T-helper 9 cell (primary cell): ENCODE results near the gene RIPK1.

Source experiments
- DNase-seq: peaks from one replicate; pipeline ENCODE4 v3.0.0-alpha.2; 2020

Gene RIPK1

GRCh38 chr6:3086282-3086946, 18.1 kb downstream of the RIPK1 start:
- DNase-seq = no peak

- no peak for DNase-seq
Observed at GRCh38 chr6:3088446-3088845, 20.2 kb downstream of the RIPK1 start.

- no peak for DNase-seq
Observed at GRCh38 chr6:3088968-3089367, 20.7 kb downstream of the RIPK1 start.

- DNase-seq = no peak
Observed at GRCh38 chr6:3090013-3090412, 21.7 kb downstream of the RIPK1 start.

- no peak for DNase-seq
Observed at GRCh38 chr6:3094815-3095214, 26.5 kb downstream of the RIPK1 start.

- DNase-seq = no peak
Observed at GRCh38 chr6:3102875-3103274, 34.6 kb downstream of the RIPK1 start.

- no peak for DNase-seq
Observed at GRCh38 chr6:3108746-3109414, 40.6 kb downstream of the RIPK1 start.

- DNase-seq = no peak
Observed at GRCh38 chr6:3109761-3110160, 41.5 kb downstream of the RIPK1 start.

GRCh38 chr6:3114377-3114776, 46.1 kb downstream of the RIPK1 start:
- DNase-seq = no peak

- DNase-seq = no peak
Observed at GRCh38 chr6:3117912-3118352, 49.6 kb downstream of the RIPK1 start.

- peak; percentile 100 for DNase-seq
Observed at GRCh38 chr6:3118353-3119039, 50.2 kb downstream of the RIPK1 start, which contains the start of gene BPHL. TSS of gene BPHL (plus strand) at chr6:3118711. CDS start at chr6:3118741, 30 bp downstream.

- no peak for DNase-seq
Observed at GRCh38 chr6:3119040-3119723, 50.9 kb downstream of the RIPK1 start.

GRCh38 chr6:3120765-3121089, 52.4 kb downstream of the RIPK1 start:
- no peak for DNase-seq

- DNase-seq = no peak
Observed at GRCh38 chr6:3122823-3123182, 54.5 kb downstream of the RIPK1 start.

GRCh38 chr6:3124667-3125066, 56.4 kb downstream of the RIPK1 start:
- DNase-seq = no peak

- DNase-seq = no peak
Observed at GRCh38 chr6:3125815-3126214, 57.5 kb downstream of the RIPK1 start.

- DNase-seq = no peak
Observed at GRCh38 chr6:3128356-3129108, 60.2 kb downstream of the RIPK1 start.

GRCh38 chr6:3131695-3132094, 63.4 kb downstream of the RIPK1 start:
- no peak for DNase-seq

GRCh38 chr6:3133515-3133914, 65.2 kb downstream of the RIPK1 start:
- no peak for DNase-seq

GRCh38 chr6:3135668-3136291, 67.5 kb downstream of the RIPK1 start:
- DNase-seq = no peak

GRCh38 chr6:3136292-3137011, 68.2 kb downstream of the RIPK1 start:
- no peak for DNase-seq
